ENCODE data around the gene SLC16A8. TPM values are rescaled to one million over a fixed set of nuclear protein-coding genes. Genes with fewer than 3 reads are reported as not detected.

Gene SLC16A8
- total RNA-seq, 1 experiment from 2014 or later, result 1.1 TPM

- no peaks in the 10 kb centered on the region for H3K9me3 ChIP-seq (ENCODE audit: control insufficient read depth, low read depth, low read length)
Observed at GRCh38 chr22:38110863-38111852, 27.2 kb upstream of the SLC16A8 start.

More at GRCh38 chr22:38110863-38111852, 27.2 kb upstream of the SLC16A8 start:
- no peak overlapping the region for H3K56ac ChIP-seq (ENCODE audit: insufficient read length, low read depth, low read length)
- H4K8ac ChIP-seq (replicated peaks; ENCODE audit: insufficient read length, low read depth, low read length), result no peak overlapping the region
- no peak overlapping the region for H2BK20ac ChIP-seq (ENCODE audit: low read depth, low read length, poor library complexity, severe bottlenecking)
- no peak overlapping the region for H3K14ac ChIP-seq (ENCODE audit: insufficient read depth, low read length)
- H3K27ac ChIP-seq (ENCODE audit: insufficient read length, low read depth, low read length), result no peak overlapping the region
- H2BK12ac ChIP-seq (ENCODE audit: insufficient read length, low read depth, low read length), result no peak overlapping the region
- no peaks in the 10 kb centered on the region; the same call in 1 of the 2 replicates for H3K27me3 Mint-ChIP-seq (ENCODE audit: low read depth)
- H2BK5ac ChIP-seq (ENCODE audit: insufficient read length, low read length), result no peak overlapping the region
- no peaks in the 10 kb centered on the region for H3K4me1 ChIP-seq (ENCODE audit: insufficient read depth, low read length)
- peak overlapping the region in 1 of 3 experiments; percentile 81; a peak in 2 of 7 replicates for H3K27ac Mint-ChIP-seq
- no peak overlapping the region for H3K23ac ChIP-seq (ENCODE audit: insufficient read length, low read depth, low read length)
- H3K9me3 Mint-ChIP-seq, result peaks cover 0 to 3% of the 10 kb centered on the region in 2 experiments; a peak in 1 of 5 replicates
- no peak overlapping the region for H3T11ph ChIP-seq (ENCODE audit: low read length)
- no peaks in the 10 kb centered on the region for H3K23me2 ChIP-seq (ENCODE audit: insufficient read length, low read depth, low read length, poor library complexity, severe bottlenecking)
- H3K4me2 ChIP-seq (ENCODE audit: insufficient read depth, insufficient read length, low read length), result no peak overlapping the region
- TF ChIP-seq, protein P1, sequence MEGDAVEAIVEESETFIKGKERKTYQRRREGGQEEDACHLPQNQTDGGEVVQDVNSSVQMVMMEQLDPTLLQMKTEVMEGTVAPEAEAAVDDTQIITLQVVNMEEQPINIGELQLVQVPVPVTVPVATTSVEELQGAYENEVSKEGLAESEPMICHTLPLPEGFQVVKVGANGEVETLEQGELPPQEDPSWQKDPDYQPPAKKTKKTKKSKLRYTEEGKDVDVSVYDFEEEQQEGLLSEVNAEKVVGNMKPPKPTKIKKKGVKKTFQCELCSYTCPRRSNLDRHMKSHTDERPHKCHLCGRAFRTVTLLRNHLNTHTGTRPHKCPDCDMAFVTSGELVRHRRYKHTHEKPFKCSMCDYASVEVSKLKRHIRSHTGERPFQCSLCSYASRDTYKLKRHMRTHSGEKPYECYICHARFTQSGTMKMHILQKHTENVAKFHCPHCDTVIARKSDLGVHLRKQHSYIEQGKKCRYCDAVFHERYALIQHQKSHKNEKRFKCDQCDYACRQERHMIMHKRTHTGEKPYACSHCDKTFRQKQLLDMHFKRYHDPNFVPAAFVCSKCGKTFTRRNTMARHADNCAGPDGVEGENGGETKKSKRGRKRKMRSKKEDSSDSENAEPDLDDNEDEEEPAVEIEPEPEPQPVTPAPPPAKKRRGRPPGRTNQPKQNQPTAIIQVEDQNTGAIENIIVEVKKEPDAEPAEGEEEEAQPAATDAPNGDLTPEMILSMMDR (conservative IDR thresholded peaks at IDR 0.05), result no peak
- peaks cover 2 to 14% of the 10 kb centered on the region in 2 experiments for H3K4me1 Mint-ChIP-seq
- no CpG with 5 or more reads among the region's 30 CpGs for WGBS (ENCODE audit: extremely low coverage, insufficient read length, low lambda C conversion rate)
- no peaks in the 10 kb centered on the region for H3K79me2 ChIP-seq (ENCODE audit: insufficient read depth, low read length)
- H3K18ac ChIP-seq (ENCODE audit: insufficient read length, low read depth, low read length), result no peak overlapping the region
- H4K5ac ChIP-seq (ENCODE audit: insufficient read length, low read depth, low read length), result no peak overlapping the region
- no peak overlapping the region for H3K4ac ChIP-seq (ENCODE audit: low read depth, low read length)
- H4K20me1 ChIP-seq (ENCODE audit: control insufficient read depth, insufficient read depth, insufficient read length), result peaks cover 2% of the 10 kb centered on the region
- H4K91ac ChIP-seq (ENCODE audit: insufficient read length, low read depth, low read length), result no peak overlapping the region
- DNase-seq, result peak; percentile 68
- peaks cover 0 to 4% (median 2%) of the 10 kb centered on the region in 3 experiments; a peak in 5 of 7 replicates for H3K36me3 Mint-ChIP-seq (ENCODE audit: insufficient read depth in 1 of 3, low read depth in 3 of 3)
- H3K79me1 ChIP-seq (ENCODE audit: insufficient read depth, low read depth, low read length, poor library complexity, severe bottlenecking), result no peaks in the 10 kb centered on the region
- H3K4me3 Mint-ChIP-seq, result no peak overlapping the region
- H2BK120ac ChIP-seq (ENCODE audit: low read depth, low read length, poor library complexity, severe bottlenecking), result no peak overlapping the region
- no peak overlapping the region for H2AFZ ChIP-seq (ENCODE audit: low read length)
- no peak overlapping the region for H2AK5ac ChIP-seq (ENCODE audit: insufficient read length, low read length)
- no peak overlapping the region for H3K9ac ChIP-seq (ENCODE audit: extremely low read depth, insufficient read length, low read length)
- no peak overlapping the region for H2BK15ac ChIP-seq (ENCODE audit: low read depth, low read length)
- H3K27me3 ChIP-seq (ENCODE audit: insufficient read depth, low read length), result no peaks in the 10 kb centered on the region
